HepG2 (cell line): ENCODE data around the gene CASS4. TPM values are rescaled to one million over a fixed set of nuclear protein-coding genes. Genes with fewer than 3 reads are reported as not detected.

Experiments used
- CBX2 ChIP-seq, 2 experiments: fragments of 200-600 bp in 1 of 2; sonication (generic); formaldehyde crosslinking in 1 of 2; IDR thresholded peaks; 2 replicates each; pipeline versions ENCODE4 v1.7.0 to v1.8.1; 2018 to 2022; ENCODE audit warnings: low read depth in 2 of 2, low read length in 1 of 2, mild to moderate bottlenecking in 1 of 2, missing genetic modification reagents in 1 of 2
- CCAR2 ChIP-seq: fragments of 200-400 bp; formaldehyde crosslinking; optimal IDR thresholded peaks from 2 replicates; pipeline ENCODE3; 2018; ENCODE audit warnings: low read depth, mild to moderate bottlenecking, low read length, moderate library complexity
- CHCHD3 ChIP-seq: sonication (generic); formaldehyde crosslinking; IDR thresholded peaks from 2 replicates; pipeline ENCODE4 v1.8.0; 2022; ENCODE audit warnings: mild to moderate bottlenecking, missing genetic modification reagents, moderate library complexity
- FOXK2 ChIP-seq: fragments of 450-650 bp; IDR thresholded peaks from 2 replicates; pipeline ENCODE4 v1.6.1; 2016
- GMEB2 ChIP-seq: IDR thresholded peaks from 2 replicates; pipeline ENCODE4 v1.6.1; 2016; ENCODE audit warnings: missing biosample characterization, missing genetic modification reagents, low read depth
- GTF3A ChIP-seq: sonication (generic); formaldehyde crosslinking; conservative IDR thresholded peaks from 2 replicates; pipeline ENCODE4 v1.4.0; 2020; ENCODE audit warnings: mild to moderate bottlenecking, missing genetic modification reagents
- HDAC6 ChIP-seq: fragments of 200-600 bp; sonication (generic); IDR thresholded peaks from 2 replicates; pipeline ENCODE4 v1.7.0; 2017; ENCODE audit warnings: mild to moderate bottlenecking, antibody characterized with exemption, low read length, low read depth
- HMGXB4 ChIP-seq, 2 experiments: sonication (generic) in 1 of 2; formaldehyde crosslinking in 1 of 2; IDR thresholded peaks; 2 replicates each; pipeline versions ENCODE4 v1.4.0 to v1.6.1; 2018 to 2020; ENCODE audit warnings: missing genetic modification reagents in 2 of 2, borderline replicate concordance in 1 of 2, low read depth in 1 of 2, mild to moderate bottlenecking in 1 of 2, missing biosample characterization in 1 of 2
- MLX ChIP-seq: IDR thresholded peaks from 2 replicates; pipeline ENCODE4 v1.6.1; 2016
- NFKB2 ChIP-seq: sonication (generic); formaldehyde crosslinking; IDR thresholded peaks from 2 replicates; pipeline ENCODE4 v1.4.0; 2020; ENCODE audit warnings: missing genetic modification reagents, borderline replicate concordance
- NR2F6 ChIP-seq, 2 experiments: IDR thresholded peaks; 2 replicates each; pipeline ENCODE4 v1.6.1; 2016; ENCODE audit warnings: antibody characterized with exemption in 1 of 2, mild to moderate bottlenecking in 1 of 2
- PPARG ChIP-seq: conservative IDR thresholded peaks from 2 replicates; pipeline ENCODE4 v1.6.1; 2016; ENCODE audit warnings: missing biosample characterization, missing genetic modification reagents
- RARG ChIP-seq: sonication (generic); formaldehyde crosslinking; IDR thresholded peaks from 2 replicates; pipeline ENCODE4 v1.4.0; 2020; ENCODE audit warnings: low read depth, mild to moderate bottlenecking, missing genetic modification reagents
- SMC3 ChIP-seq: IDR thresholded peaks from 2 replicates; pipeline ENCODE4 v1.6.1; 2011; ENCODE audit warnings: low read length, improper control_type of control experiment
- ZBTB8A ChIP-seq: sonication (generic); formaldehyde crosslinking; IDR thresholded peaks from 2 replicates; pipeline ENCODE4 v1.4.0; 2020; ENCODE audit warnings: mild to moderate bottlenecking, low read depth, missing genetic modification reagents, borderline replicate concordance
- ZFP36L1 ChIP-seq: sonication (generic); formaldehyde crosslinking; IDR thresholded peaks from 2 replicates; pipeline ENCODE4 v1.8.0; 2022; ENCODE audit warnings: mild to moderate bottlenecking, missing genetic modification reagents, moderate library complexity
- ZNF207 ChIP-seq: fragments of 450-650 bp; IDR thresholded peaks from 2 replicates; pipeline ENCODE4 v1.6.1; 2016; ENCODE audit warnings: antibody characterized with exemption, borderline replicate concordance
- ZNF224 ChIP-seq: sonication (generic); formaldehyde crosslinking; IDR thresholded peaks from 2 replicates; pipeline ENCODE4 v1.5.0; 2020; ENCODE audit warnings: mild to moderate bottlenecking, missing genetic modification reagents
- ZNF329 ChIP-seq: sonication (generic); formaldehyde crosslinking; IDR thresholded peaks from 2 replicates; pipeline ENCODE4 v1.9.0; 2021; ENCODE audit warnings: low read depth, mild to moderate bottlenecking, missing genetic modification reagents
- ZNF362 ChIP-seq: sonication (generic); formaldehyde crosslinking; IDR thresholded peaks from 2 replicates; pipeline ENCODE4 v1.4.0; 2020; ENCODE audit warnings: missing genetic modification reagents, mild to moderate bottlenecking, borderline replicate concordance
- ZNF530 ChIP-seq: sonication (generic); formaldehyde crosslinking; IDR thresholded peaks from 2 replicates; pipeline ENCODE4 v1.5.0; 2020; ENCODE audit warnings: low read depth, mild to moderate bottlenecking, missing genetic modification reagents
- ZNF549 ChIP-seq: sonication (generic); formaldehyde crosslinking; IDR thresholded peaks from 2 replicates; pipeline ENCODE4 v1.5.0; 2020; ENCODE audit warnings: missing genetic modification reagents
- ZNF629 ChIP-seq: sonication (generic); formaldehyde crosslinking; conservative IDR thresholded peaks from 2 replicates; pipeline ENCODE4 v1.5.0; 2020; ENCODE audit warnings: missing genetic modification reagents
- polyA plus RNA-seq, 8 experiments: library from polyadenylated mRNA; depleted of rRNA in 3 of 8; stranded (reverse) in 7 of 8; unstranded in 1 of 8; fragments of >200 nt; fragmentation: Illumina TruSeq in 4 of 8; extraction: Trizol in 4 of 8; gene quantifications; 2 replicates each; pipeline versions ENCODE4 v1.2.1 to v1.2.3, GENCODE V29; 2011 to 2016; ENCODE audit warnings: low read depth in 4 of 8, missing spikeins in 1 of 8, mixed read lengths in 1 of 8; ENCODE audit not compliant: insufficient read depth in 1 of 8
- total RNA-seq, 5 experiments: library from RNA; depleted of rRNA; stranded (reverse); fragments of >200 nt; fragmentation: Illumina TruSeq; extraction: Trizol; gene quantifications; 2 replicates each; pipeline ENCODE4 v1.2.3, GENCODE V29; 2016; ENCODE audit warnings: low read depth in 1 of 5
- TF ChIP-seq, protein P1 (sequence below): sonication (generic); formaldehyde crosslinking; IDR thresholded peaks from 2 replicates; pipeline ENCODE4 v1.4.0; 2020; ENCODE audit warnings: missing genetic modification reagents

CASS4 gene
- total and polyA plus RNA-seq, 2 of the 13 experiments (the other 11 are each of a cell fraction or from before 2014, with no cell fraction given): 0.17 to 0.49 TPM

DNA sequence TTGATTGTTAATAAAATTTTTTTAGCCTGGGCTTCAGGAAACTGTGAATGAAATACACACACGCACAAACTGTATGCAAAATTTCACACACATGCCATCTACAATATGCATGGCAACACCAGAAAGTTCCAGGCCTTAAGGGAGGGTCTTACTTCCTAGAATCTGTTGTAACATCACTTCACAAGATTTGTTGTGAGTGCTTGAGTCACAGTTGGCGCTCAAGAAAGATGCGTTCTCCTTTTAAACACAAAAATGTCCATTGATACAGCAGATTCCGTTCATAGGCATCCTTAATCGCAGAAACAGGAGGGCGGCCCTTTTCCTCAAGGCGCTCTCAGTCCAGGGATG lies 55.9 kb downstream of the CASS4 start (continued):
- TF ChIP-seq, protein P1, sequence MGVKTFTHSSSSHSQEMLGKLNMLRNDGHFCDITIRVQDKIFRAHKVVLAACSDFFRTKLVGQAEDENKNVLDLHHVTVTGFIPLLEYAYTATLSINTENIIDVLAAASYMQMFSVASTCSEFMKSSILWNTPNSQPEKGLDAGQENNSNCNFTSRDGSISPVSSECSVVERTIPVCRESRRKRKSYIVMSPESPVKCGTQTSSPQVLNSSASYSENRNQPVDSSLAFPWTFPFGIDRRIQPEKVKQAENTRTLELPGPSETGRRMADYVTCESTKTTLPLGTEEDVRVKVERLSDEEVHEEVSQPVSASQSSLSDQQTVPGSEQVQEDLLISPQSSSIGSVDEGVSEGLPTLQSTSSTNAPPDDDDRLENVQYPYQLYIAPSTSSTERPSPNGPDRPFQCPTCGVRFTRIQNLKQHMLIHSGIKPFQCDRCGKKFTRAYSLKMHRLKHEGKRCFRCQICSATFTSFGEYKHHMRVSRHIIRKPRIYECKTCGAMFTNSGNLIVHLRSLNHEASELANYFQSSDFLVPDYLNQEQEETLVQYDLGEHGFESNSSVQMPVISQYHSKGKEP (CRISPR knock-in tag): no peak
- TF ChIP-seq ZBTB8A (CRISPR knock-in tag): 0 out of 2 replicates have a peak, but pooled peaks have one; percentile 5
- peak; percentile 21; the same call in 1 of the 2 replicates for TF ChIP-seq NR2F6 (IDR thresholded peaks at IDR 0.05)
- no peak for TF ChIP-seq NR2F6 (CRISPR knock-in tag; IDR thresholded peaks at IDR 0.05)
- 0 out of 2 replicates have a peak, but pooled peaks have one; percentile 68 for TF ChIP-seq RARG (CRISPR knock-in tag)
- TF ChIP-seq ZFP36L1 (CRISPR knock-in tag): 0 out of 2 replicates have a peak, but pooled peaks have one; percentile 5
- peak; percentile 88; the same call in 1 of the 2 replicates for TF ChIP-seq ZNF329 (CRISPR knock-in tag)
- TF ChIP-seq CBX2 (IDR thresholded peaks at IDR 0.05; ENCODE audit: low read depth, low read length): no peak
- TF ChIP-seq CBX2 (CRISPR knock-in tag; IDR thresholded peaks at IDR 0.05; ENCODE audit: low read depth): no peak
- TF ChIP-seq CCAR2: no peak
- no peak for TF ChIP-seq ZNF362 (CRISPR knock-in tag)
- no peak for TF ChIP-seq ZNF530 (CRISPR knock-in tag)
- TF ChIP-seq SMC3: no peak
- TF ChIP-seq HDAC6: no peak
- no peak for TF ChIP-seq GTF3A (CRISPR knock-in tag)
- TF ChIP-seq NFKB2: no peak
- no peak for TF ChIP-seq ZNF549 (CRISPR knock-in tag)
- no peak for TF ChIP-seq CHCHD3
- no peak for TF ChIP-seq ZNF207
- TF ChIP-seq PPARG (CRISPR knock-in tag): no peak
- TF ChIP-seq HMGXB4 (CRISPR knock-in tag; IDR thresholded peaks at IDR 0.05; ENCODE audit: borderline replicate concordance in 1 of 2, low read depth in 1 of 2): no peak
- TF ChIP-seq ZNF224 (CRISPR knock-in tag): no peak
- no peak for TF ChIP-seq ZNF629 (CRISPR knock-in tag)
- TF ChIP-seq FOXK2: no peak
- TF ChIP-seq GMEB2 (CRISPR knock-in tag): no peak
- TF ChIP-seq MLX (CRISPR knock-in tag): no peak
